K562 (cell line): ENCODE data around the gene CDC42EP5. TPM values are rescaled to one million over a fixed set of nuclear protein-coding genes. Genes with fewer than 3 reads are reported as not detected.

Experiments
- ATAC-seq: fragments of 200-7000 bp; cut with Tn5 transposase; 3 replicates; pipeline ENCODE4 v1.9.1; 2020; ENCODE audit warnings: moderate library complexity
- BruUV-seq: library from RNA; stranded (reverse); fragments of 400-500 nt; replicated peaks from 2 replicates; lab custom pipeline; 2021; lab: Mats Ljungman, UMichigan
- CTCF ChIA-PET: fragments of 300-600 bp; formaldehyde crosslinking; extraction: SDS; loops from one replicate; lab custom pipeline; 2021; ENCODE audit warnings: low intra/inter-chr PET ratio; lab: Yijun Ruan, JAX
- POLR2A ChIA-PET: fragments of 300-600, 350-650 bp; sonication (Branson Sonifier 250); formaldehyde crosslinking; extraction: SDS; loops from one replicate; lab custom pipeline; 2021; ENCODE audit warnings: antibody characterized with exemption, inconsistent platforms; lab: Yijun Ruan, JAX
- DNase-seq, 4 experiments: peaks; one replicate each; pipeline versions ENCODE4 v3.0.0 to v3.0.0-alpha.2; 2011 to 2018; ENCODE audit warnings: low spot score in 3 of 4, mixed read lengths in 3 of 4; ENCODE audit errors: extremely low read depth in 1 of 4
- FAIRE-seq: peaks from 2 replicates; lab custom pipeline; 2011; peaks lifted over from hg19 to GRCh38; lab: Jason Lieb, UNC
- H2AFZ ChIP-seq: 2 replicates; pipeline ENCODE4 v1.6.0; 2011; ENCODE audit warnings: low read depth, low read length, control low read depth, inconsistent platforms
- H3K27ac ChIP-seq: fragments of 200-600 bp; 3 replicates; pipeline ENCODE4 v1.8.0; 2011; ENCODE audit warnings: low read depth, mild to moderate bottlenecking, control low read depth, inconsistent platforms, low read length, moderate library complexity, mixed read lengths; ENCODE audit errors: extremely low read depth
- H3K27me3 ChIP-seq, 2 experiments: fragments of 300-600 bp in 1 of 2; 2 replicates in 1 of 2; 3 replicates in 1 of 2; pipeline versions ENCODE4 v1.6.0 to v1.8.0; 2011; ENCODE audit warnings: inconsistent platforms in 2 of 2, low read length in 2 of 2, mild to moderate bottlenecking in 1 of 2, mixed read lengths in 1 of 2, moderate library complexity in 1 of 2; ENCODE audit not compliant: control insufficient read depth in 2 of 2, insufficient read depth in 2 of 2
- H3K36me3 ChIP-seq: fragments of 300-600 bp; 3 replicates; pipeline ENCODE4 v1.8.0; 2011; ENCODE audit warnings: mild to moderate bottlenecking, low read length, inconsistent platforms; ENCODE audit not compliant: control insufficient read depth, insufficient read depth
- H3K4me1 ChIP-seq, 2 experiments: fragments of 200-600 bp in 1 of 2; replicated peaks in 1 of 2; 2 replicates in 1 of 2; 3 replicates in 1 of 2; pipeline versions ENCODE4 v1.5.1 to v1.8.0; 2011; ENCODE audit warnings: inconsistent platforms in 2 of 2, low read length in 2 of 2, mild to moderate bottlenecking in 1 of 2, mixed read lengths in 1 of 2, moderate library complexity in 1 of 2; ENCODE audit not compliant: control insufficient read depth in 2 of 2, insufficient read depth in 2 of 2
- H3K4me2 ChIP-seq: 2 replicates; pipeline ENCODE4 v1.6.1; 2011; ENCODE audit warnings: low read length, control low read depth, inconsistent platforms, mixed read lengths; ENCODE audit not compliant: insufficient read depth
- H3K4me3 ChIP-seq: fragments of 200-600 bp; sonication (generic), shearing (Covaris generic); 2 replicates; pipeline ENCODE4 v1.5.1; 2016; ENCODE audit warnings: control low read depth, inconsistent platforms
- H3K79me2 ChIP-seq: fragments of 200-600 bp; 3 replicates; pipeline ENCODE4 v1.8.0; 2011; ENCODE audit warnings: low read length, inconsistent platforms; ENCODE audit not compliant: control insufficient read depth, insufficient read depth
- H3K9ac ChIP-seq, 2 experiments: 2 replicates each; pipeline versions ENCODE4 v1.6.0 to v1.6.1; 2011; ENCODE audit warnings: low read depth in 2 of 2, low read length in 2 of 2, control low read depth in 1 of 2, inconsistent platforms in 1 of 2, mild to moderate bottlenecking in 1 of 2, mixed read lengths in 1 of 2; ENCODE audit not compliant: insufficient read depth in 1 of 2
- H3K9me1 ChIP-seq: one replicate; pipeline ENCODE4 v1.6.0; 2011; ENCODE audit warnings: inconsistent platforms, mild to moderate bottlenecking, low read length, moderate library complexity; ENCODE audit not compliant: control insufficient read depth, insufficient read depth
- H3K9me3 ChIP-seq: replicated peaks from 2 replicates; pipeline ENCODE4 v1.5.1; 2011; ENCODE audit warnings: low read depth, low read length, inconsistent platforms; ENCODE audit not compliant: control insufficient read depth, insufficient read depth
- H4K20me1 ChIP-seq: replicated peaks from 2 replicates; pipeline ENCODE4 v1.6.1; 2011; ENCODE audit warnings: low read length, inconsistent platforms, mixed read lengths; ENCODE audit not compliant: control insufficient read depth, insufficient read depth
- ARNT ChIP-seq, 2 experiments: fragments of 450-650 bp; IDR thresholded peaks; 2 replicates each; pipeline ENCODE4 v1.6.1; 2016; ENCODE audit warnings: mild to moderate bottlenecking in 1 of 2
- CTCF ChIP-seq, 3 experiments: IDR thresholded peaks in 2 of 3; conservative IDR thresholded peaks in 1 of 3; 2 replicates each; pipeline ENCODE4 v1.5.1; 2011 to 2012; ENCODE audit warnings: low read length in 3 of 3, mild to moderate bottlenecking in 3 of 3, control low read depth in 2 of 3, improper control_type of control experiment in 1 of 3, inconsistent platforms in 1 of 3, low read depth in 1 of 3, mixed read lengths in 1 of 3, moderate library complexity in 1 of 3; ENCODE audit not compliant: insufficient read depth in 2 of 3
- GTF2F1 ChIP-seq: IDR thresholded peaks from 2 replicates; pipeline ENCODE4 v1.6.1; 2011; ENCODE audit warnings: low read depth, low read length, improper control_type of control experiment
- HMBOX1 ChIP-seq: sonication (generic); IDR thresholded peaks from 2 replicates; pipeline ENCODE4 v1.6.1; 2016
- POLR2AphosphoS2 ChIP-seq: IDR thresholded peaks from 2 replicates; pipeline ENCODE4 v1.6.1; 2012; ENCODE audit warnings: low read length, improper control_type of control experiment
- RAD51 ChIP-seq: fragments of 450-650 bp; IDR thresholded peaks from 2 replicates; pipeline ENCODE4 v1.7.1; 2016; ENCODE audit warnings: low read depth, mild to moderate bottlenecking, borderline replicate concordance
- TAF7 ChIP-seq: fragments of 450-650 bp; IDR thresholded peaks from 2 replicates; pipeline ENCODE4 v1.6.1; 2016; ENCODE audit warnings: missing genetic modification characterization, missing compliant biosample characterization
- VEZF1 ChIP-seq: fragments of 200-800 bp; sonication (Bioruptor generic); IDR thresholded peaks from 2 replicates; pipeline ENCODE4 v1.6.1; 2017; ENCODE audit warnings: missing genetic modification characterization, missing compliant biosample characterization
- ZNF695 ChIP-seq: fragments of 450-650 bp; formaldehyde crosslinking; IDR thresholded peaks from 2 replicates; pipeline ENCODE4 v1.4.0; 2020; ENCODE audit warnings: mild to moderate bottlenecking, moderate library complexity
- WGBS: fragments of 100-300 bp; shearing (Covaris generic); methylation state at CpG from one replicate; pipeline ENCODE4 v1.1.6; 2016; ENCODE audit warnings: low coverage, mixed read lengths; ENCODE audit not compliant: insufficient coverage; ENCODE audit errors: missing lambda C conversion rate; 5-methylcytosine and 5-hydroxymethylcytosine counted together
- in situ Hi-C: fragments of 300-500 bp; cut with MboI; formaldehyde crosslinking; loops from 4 replicates; pipeline ENCODE4 v1.15.0; 2018; ENCODE audit warnings: inconsistent platforms, mixed read lengths
- intact Hi-C: fragments of 100-400 bp; cut with micrococcal nuclease; formaldehyde crosslinking; loops from 2 replicates; pipeline ENCODE4 v1.14.2; 2022
- polyA plus RNA-seq, 8 experiments: library from polyadenylated mRNA; depleted of rRNA in 4 of 8; stranded (reverse) in 5 of 8; unstranded in 3 of 8; fragments of >200 nt; fragmentation: Nextera tagmentation in 2 of 8; fragmentation: Illumina TruSeq in 1 of 8; extraction: Ambion mirVana in 2 of 8; extraction: Trizol in 1 of 8; gene quantifications; 2 replicates each; pipeline versions ENCODE4 v1.2.1 to v1.2.3, GENCODE V29; 2011 to 2014; ENCODE audit warnings: inconsistent platforms in 1 of 8, missing spikeins in 1 of 8
- total RNA-seq, 7 experiments: library from RNA; depleted of rRNA in 6 of 7; stranded (reverse); fragments of >200 nt in 6 of 7; fragmentation: Illumina TruSeq in 2 of 7; extraction: Trizol in 2 of 7; gene quantifications; 2 replicates each; pipeline versions ENCODE4 v1.2.1 to v1.2.3, GENCODE V29; 2011 to 2021; ENCODE audit warnings: low replicate concordance in 1 of 7

CDC42EP5 gene
- total and polyA plus RNA-seq, 9 of the 15 experiments (the other 6 are each of a cell fraction or from before 2014, with no cell fraction given) = 0.15 to 0.38 TPM; not detected in 7

GRCh38 chr19:54415901-54416673, 57.0 kb downstream of the CDC42EP5 start (continued):
- TF ChIP-seq ARNT (IDR thresholded peaks at IDR 0.05) = no peak
- no peak for TF ChIP-seq HMBOX1
- TF ChIP-seq RAD51 = no peak
- no peak for TF ChIP-seq ZNF695
- no peak for TF ChIP-seq POLR2AphosphoS2

DNA sequence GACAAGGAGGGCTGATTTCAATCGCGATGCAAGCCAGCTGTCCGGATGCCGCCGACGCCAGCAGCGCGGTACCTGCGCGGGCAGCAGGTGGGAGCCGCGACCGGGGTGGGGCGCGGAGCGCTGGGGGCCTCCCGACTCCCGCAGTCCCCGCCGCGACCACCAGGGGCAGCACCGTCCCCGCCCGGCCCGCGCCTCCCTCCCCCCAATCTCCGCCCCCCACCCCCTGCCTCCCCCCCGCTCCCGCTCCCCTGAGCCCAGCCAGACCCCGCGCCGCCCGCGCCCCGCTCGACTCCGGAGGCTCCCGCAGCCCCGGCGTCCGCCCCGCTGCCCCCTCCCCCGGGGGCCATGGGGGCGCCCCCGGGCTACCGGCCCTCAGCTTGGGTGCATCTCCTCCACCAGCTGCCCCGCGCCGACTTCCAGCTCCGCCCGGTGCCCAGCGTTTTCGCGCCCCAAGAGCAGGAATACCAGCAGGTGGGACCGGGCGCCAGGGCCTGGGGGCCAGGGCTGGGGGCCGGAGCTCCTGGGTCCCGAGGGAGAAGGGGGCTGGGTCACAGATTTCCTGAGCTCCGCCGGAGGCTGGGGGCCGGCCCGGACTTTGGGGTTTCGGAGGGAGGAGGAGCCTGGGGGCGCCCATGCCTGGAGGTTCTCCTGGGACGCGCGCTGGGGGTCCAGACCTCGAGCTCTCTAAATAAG, 57.7 kb downstream of the CDC42EP5 start, which contains the start of gene TTYH1:
TSS of gene TTYH1 (plus strand) at position 257 of the 693 bp plus-strand sequence. CDS start at position 346, 89 bp downstream.
- TF ChIP-seq TAF7 (tag) = no peak
- no peak for TF ChIP-seq GTF2F1
- TF ChIP-seq VEZF1 (CRISPR knock-in tag) = peak; percentile 25; the same call in 1 of the 2 replicates
- peak in 2 of 3 experiments; percentile 16 to 43; a peak in 2 of 6 replicates for TF ChIP-seq CTCF (IDR thresholded peaks at IDR 0.05 in 2 of 3, conservative IDR thresholded peaks at IDR 0.05 in 1 of 3; ENCODE audit: insufficient read depth in 2 of 3, low read depth in 1 of 3, low read length in 3 of 3)
- TF ChIP-seq, all 486 proteins: peak for 2
- BruUV-seq = no TSS peak
- ATAC-seq (peak; percentile 83), FAIRE-seq (no peak), DNase-seq (peak in 3 of 4 experiments; percentile 69 to 85 (median 85))
- no peak within 1 kb of the TSS for H3K4me3 ChIP-seq
- H3K4me2 ChIP-seq = no peak within 1 kb of the TSS
- intact Hi-C loops (no loop called here), in situ Hi-C loops (no loop called here)
- H3K27me3 ChIP-seq = peaks cover 8 to 12% of the 10 kb centered on the region in 2 experiments
- no peaks in the 10 kb centered on the region for H3K9me3 ChIP-seq
- POLR2A ChIA-PET = no interaction called here
- H3K27ac ChIP-seq = no peak within 1 kb of the TSS
- peak within 1 kb of the TSS in 1 of 2 experiments; percentile 35; a peak in 1 of 4 replicates for H3K9ac ChIP-seq
- H3K9me1 ChIP-seq = no peaks in the 10 kb centered on the region
- CTCF ChIA-PET = interaction anchor here (0.6 kb wide), 1 partner anchor 28 kb away, joined by 4 read pairs; no protein-coding TSS in a partner anchor
- no peaks in the 10 kb centered on the region for H3K79me2 ChIP-seq
- H3K4me1 ChIP-seq = peaks cover 0 to 28% of the 10 kb centered on the region in 2 experiments; a peak in 3 of 5 replicates
- peaks cover 5% of the 10 kb centered on the region; the same call in 1 of the 2 replicates for H4K20me1 ChIP-seq
- H3K36me3 ChIP-seq = no peaks in the 10 kb centered on the region
- WGBS = 15% methylated on average over 26 of the region's 68 CpGs
- H2AFZ ChIP-seq = no peak within 1 kb of the TSS
